Prostate gland (tissue), 2 donors: ENCODE measurements around the gene MAGI3.

Source experiments
- CTCF ChIP-seq, 4 experiments: fragments of 200-600 bp in 2 of 4; fragments of 450-650 bp in 2 of 4; sonication (generic) in 2 of 4; IDR thresholded peaks; 1 replicate in 3 of 4; 2 replicates in 1 of 4; pipeline ENCODE4 v1.5.1; 2016 to 2019; ENCODE audit warnings: antibody characterized with exemption in 4 of 4, mild to moderate bottlenecking in 2 of 4, moderate library complexity in 2 of 4
- POLR2AphosphoS5 ChIP-seq: sonication (generic); formaldehyde crosslinking; IDR thresholded peaks from one replicate; pipeline ENCODE4 v1.6.1; 2017; ENCODE audit warnings: antibody characterized with exemption

- TF ChIP-seq CTCF (IDR thresholded peaks at IDR 0.05) (no peak), POLR2AphosphoS5 (no peak)
These were observed 100.1 kb downstream of the MAGI3 start for GRCh38 chr1:113490384-113490783.
